ENCODE data around the gene UPP2. TPM values are rescaled to one million over a fixed set of nuclear protein-coding genes. Genes with fewer than 3 reads are reported as not detected.

The UPP2 gene
- total and polyA plus RNA-seq, 2 donors (not counting 1 experiment from before 2014, with no cell fraction given) = not detected

GRCh38 chr2:158066046-158066713 is 35.5 kb upstream of the UPP2 start:
- Histone ChIP-seq H3K4me2 (replicated peaks; ENCODE audit: low read depth, low read length, poor library complexity, severe bottlenecking) (no peak overlapping the region), H3K27me3 (replicated peaks in 1 of 4; ENCODE audit: control extremely low read depth in 1 of 4, control insufficient read depth in 3 of 4, insufficient read depth in 4 of 4, low read length in 3 of 4) (no peaks in the 10 kb centered on the region), H3K4me1 (ENCODE audit: control insufficient read depth in 2 of 2, insufficient read depth in 2 of 2, low read length in 2 of 2) (no peaks in the 10 kb centered on the region), H3K79me2 (ENCODE audit: control insufficient read depth, insufficient read depth, low read length) (no peaks in the 10 kb centered on the region), H3K4me3 (ENCODE audit: control extremely low read depth in 1 of 5, extremely low read depth in 1 of 5, insufficient read depth in 1 of 5, low read depth in 2 of 5, low read length in 4 of 5) (no peak overlapping the region), H4K20me1 (ENCODE audit: control insufficient read depth, insufficient read depth, low read length, poor library complexity, severe bottlenecking) (no peaks in the 10 kb centered on the region), H3K27ac (ENCODE audit: low read length in 2 of 2) (no peak overlapping the region), H2AFZ (ENCODE audit: insufficient read depth, low read depth, low read length, poor library complexity, severe bottlenecking) (no peak overlapping the region), H3K9ac (ENCODE audit: low read length) (no peak overlapping the region), H3K9me3 (ENCODE audit: control extremely low read depth in 1 of 3, control insufficient read depth in 2 of 3, insufficient read depth in 1 of 3, low read length in 2 of 3) (no peaks in the 10 kb centered on the region), H3K36me3 (replicated peaks in 1 of 2; ENCODE audit: control extremely low read depth in 1 of 2, control insufficient read depth in 1 of 2, extremely low read depth in 1 of 2, insufficient read depth in 2 of 2, low read length in 1 of 2) (no peaks in the 10 kb centered on the region)
- ChIA-PET CTCF (no interaction called here), POLR2A (no interaction called here)
- Mint-ChIP-seq H3K4me3 (no peak overlapping the region), H3K27ac (no peak overlapping the region), H3K4me1 (no peaks in the 10 kb centered on the region), H3K27me3 (no peaks in the 10 kb centered on the region), H3K9me3 (ENCODE audit: insufficient read depth) (peaks cover 2% of the 10 kb centered on the region)
- ATAC-seq (ENCODE audit: low read depth) = no peak
- WGBS (ENCODE audit: insufficient coverage) = no CpG with 5 or more reads among the region's 3 CpGs
- no peak for TF ChIP-seq CTCF (IDR thresholded peaks at IDR 0.05)
- TF ChIP-seq EZH2 (IDR thresholded peaks at IDR 0.05; ENCODE audit: borderline replicate concordance, insufficient read depth, low read depth, low read length, poor library complexity, severe bottlenecking) = no peak
- intact Hi-C loops (cut with micrococcal nuclease) = no loop called here
- DNase-seq = no peak

GRCh38 chr2:158071018-158071417 is 30.7 kb upstream of the UPP2 start:
- CTCF ChIA-PET = no interaction called here
- H3K9me3 Mint-ChIP-seq (ENCODE audit: insufficient read depth) = no peaks in the 10 kb centered on the region

More at GRCh38 chr2:158071018-158071417, 30.7 kb upstream of the UPP2 start:
- no peaks in the 10 kb centered on the region for H3K4me1 ChIP-seq (ENCODE audit: control insufficient read depth in 2 of 2, insufficient read depth in 2 of 2, low read length in 2 of 2)
- no peaks in the 10 kb centered on the region for H3K36me3 ChIP-seq (replicated peaks in 1 of 2; ENCODE audit: control extremely low read depth in 1 of 2, control insufficient read depth in 1 of 2, extremely low read depth in 1 of 2, insufficient read depth in 2 of 2, low read length in 1 of 2)
- ATAC-seq (ENCODE audit: low read depth) = no peak
- no peaks in the 10 kb centered on the region for H3K79me2 ChIP-seq (ENCODE audit: control insufficient read depth, insufficient read depth, low read length)
- H2AFZ ChIP-seq (ENCODE audit: insufficient read depth, low read depth, low read length, poor library complexity, severe bottlenecking) = no peak overlapping the region
- no peak for DNase-seq
- POLR2A ChIA-PET = no interaction called here
- Mint-ChIP-seq H3K27me3 (peaks cover 13% of the 10 kb centered on the region), H3K27ac (no peak overlapping the region), H3K4me1 (no peaks in the 10 kb centered on the region), H3K4me3 (no peak overlapping the region)
- no peak overlapping the region for H3K9ac ChIP-seq (ENCODE audit: low read length)
- TF ChIP-seq EZH2 (IDR thresholded peaks at IDR 0.05; ENCODE audit: borderline replicate concordance, insufficient read depth, low read depth, low read length, poor library complexity, severe bottlenecking) (no peak), CTCF (IDR thresholded peaks at IDR 0.05) (no peak)
- H4K20me1 ChIP-seq (ENCODE audit: control insufficient read depth, insufficient read depth, low read length, poor library complexity, severe bottlenecking) = no peaks in the 10 kb centered on the region
- no peak overlapping the region for H3K4me2 ChIP-seq (replicated peaks; ENCODE audit: low read depth, low read length, poor library complexity, severe bottlenecking)
- H3K9me3 ChIP-seq (ENCODE audit: control extremely low read depth in 1 of 3, control insufficient read depth in 2 of 3, insufficient read depth in 1 of 3, low read length in 2 of 3) = no peaks in the 10 kb centered on the region
- no peaks in the 10 kb centered on the region for H3K27me3 ChIP-seq (replicated peaks in 1 of 4; ENCODE audit: control extremely low read depth in 1 of 4, control insufficient read depth in 3 of 4, insufficient read depth in 4 of 4, low read length in 3 of 4)
- H3K4me3 ChIP-seq (ENCODE audit: control extremely low read depth in 1 of 5, extremely low read depth in 1 of 5, insufficient read depth in 1 of 5, low read depth in 2 of 5, low read length in 4 of 5) = no peak overlapping the region
- WGBS (ENCODE audit: insufficient coverage) = 94% methylated on average over 5 of the region's 5 CpGs
- no peak overlapping the region for H3K27ac ChIP-seq (ENCODE audit: low read length in 2 of 2)
- intact Hi-C loops (cut with micrococcal nuclease) = no loop called here
